Stimulated activated CD8-positive, alpha-beta memory T cell treated with anti-CD3 and anti-CD28 coated beads, Interleukin-15, amount 100 ng/mL, for 48 hours (primary cell): Measurements from ENCODE around the gene OLIG2.

Source experiments
- DNase-seq, 2 donors: peaks; one replicate each; pipeline ENCODE4 v3.0.0-alpha.2; 2020; ENCODE audit warnings: low read depth in 2 of 2

OLIG2 gene

DNA sequence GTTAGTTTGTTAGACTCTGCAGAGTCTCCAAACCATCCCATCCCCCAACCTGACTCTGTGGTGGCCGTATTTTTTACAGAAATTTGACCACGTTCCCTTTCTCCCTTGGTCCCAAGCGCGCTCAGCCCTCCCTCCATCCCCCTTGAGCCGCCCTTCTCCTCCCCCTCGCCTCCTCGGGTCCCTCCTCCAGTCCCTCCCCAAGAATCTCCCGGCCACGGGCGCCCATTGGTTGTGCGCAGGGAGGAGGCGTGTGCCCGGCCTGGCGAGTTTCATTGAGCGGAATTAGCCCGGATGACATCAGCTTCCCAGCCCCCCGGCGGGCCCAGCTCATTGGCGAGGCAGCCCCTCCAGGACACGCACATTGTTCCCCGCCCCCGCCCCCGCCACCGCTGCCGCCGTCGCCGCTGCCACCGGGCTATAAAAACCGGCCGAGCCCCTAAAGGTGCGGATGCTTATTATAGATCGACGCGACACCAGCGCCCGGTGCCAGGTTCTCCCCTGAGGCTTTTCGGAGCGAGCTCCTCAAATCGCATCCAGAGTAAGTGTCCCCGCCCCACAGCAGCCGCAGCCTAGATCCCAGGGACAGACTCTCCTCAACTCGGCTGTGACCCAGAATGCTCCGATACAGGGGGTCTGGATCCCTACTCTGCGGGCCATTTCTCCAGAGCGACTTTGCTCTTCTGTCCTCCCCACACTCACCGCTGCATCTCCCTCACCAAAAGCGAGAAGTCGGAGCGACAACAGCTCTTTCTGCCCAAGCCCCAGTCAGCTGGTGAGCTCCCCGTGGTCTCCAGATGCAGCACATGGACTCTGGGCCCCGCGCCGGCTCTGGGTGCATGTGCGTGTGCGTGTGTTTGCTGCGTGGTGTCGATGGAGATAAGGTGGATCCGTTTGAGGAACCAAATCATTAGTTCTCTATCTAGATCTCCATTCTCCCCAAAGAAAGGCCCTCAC lies at the start of gene OLIG2:
Gene OLIG2, plus strand, starts transcription at position 447 of the 954 bp plus-strand sequence. CDS start 928 bp downstream, outside the sequence.
- DNase-seq = no peak

DNA sequence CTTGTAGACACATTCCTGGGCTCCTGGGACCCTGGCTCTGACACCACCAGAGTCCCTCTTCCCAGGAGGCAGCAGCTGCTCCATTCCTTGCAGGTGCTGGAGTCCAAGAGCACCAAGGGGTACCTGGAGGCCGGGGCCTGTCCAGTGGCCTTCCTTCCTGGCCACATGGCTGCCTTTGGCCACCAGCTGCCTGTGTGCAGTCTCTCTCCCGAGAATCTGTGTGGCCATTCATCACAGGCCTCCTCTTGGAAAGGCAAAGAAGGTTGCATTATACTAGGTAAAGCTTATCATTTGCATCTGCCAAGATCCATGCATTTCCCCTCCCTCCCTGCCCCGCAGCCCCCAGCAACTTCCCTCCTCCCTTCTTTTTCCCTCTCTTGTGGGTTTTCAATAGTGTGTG lies 48.9 kb upstream of the OLIG2 start:
- no peak for DNase-seq

DNA sequence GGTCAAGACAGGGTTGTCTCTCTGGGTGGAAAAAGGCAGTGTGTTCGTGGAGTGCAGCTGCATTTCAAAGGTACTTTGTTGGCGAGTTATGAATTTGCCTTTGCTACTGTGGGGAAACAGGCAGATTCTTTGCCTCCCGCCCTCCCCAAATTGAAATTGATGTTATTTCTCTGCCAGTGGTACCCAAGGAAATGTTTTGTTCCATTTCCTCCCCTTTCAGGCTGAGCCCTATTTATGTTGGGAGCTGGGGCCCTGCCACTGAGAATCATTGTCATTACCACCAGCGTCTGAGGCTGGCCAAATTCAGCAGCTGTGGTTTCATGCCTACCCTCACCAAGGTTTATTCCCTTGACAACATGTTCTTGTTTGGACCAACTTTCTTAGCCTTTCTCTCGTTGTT lies 48.5 kb upstream of the OLIG2 start:
- DNase-seq = no peak

DNA sequence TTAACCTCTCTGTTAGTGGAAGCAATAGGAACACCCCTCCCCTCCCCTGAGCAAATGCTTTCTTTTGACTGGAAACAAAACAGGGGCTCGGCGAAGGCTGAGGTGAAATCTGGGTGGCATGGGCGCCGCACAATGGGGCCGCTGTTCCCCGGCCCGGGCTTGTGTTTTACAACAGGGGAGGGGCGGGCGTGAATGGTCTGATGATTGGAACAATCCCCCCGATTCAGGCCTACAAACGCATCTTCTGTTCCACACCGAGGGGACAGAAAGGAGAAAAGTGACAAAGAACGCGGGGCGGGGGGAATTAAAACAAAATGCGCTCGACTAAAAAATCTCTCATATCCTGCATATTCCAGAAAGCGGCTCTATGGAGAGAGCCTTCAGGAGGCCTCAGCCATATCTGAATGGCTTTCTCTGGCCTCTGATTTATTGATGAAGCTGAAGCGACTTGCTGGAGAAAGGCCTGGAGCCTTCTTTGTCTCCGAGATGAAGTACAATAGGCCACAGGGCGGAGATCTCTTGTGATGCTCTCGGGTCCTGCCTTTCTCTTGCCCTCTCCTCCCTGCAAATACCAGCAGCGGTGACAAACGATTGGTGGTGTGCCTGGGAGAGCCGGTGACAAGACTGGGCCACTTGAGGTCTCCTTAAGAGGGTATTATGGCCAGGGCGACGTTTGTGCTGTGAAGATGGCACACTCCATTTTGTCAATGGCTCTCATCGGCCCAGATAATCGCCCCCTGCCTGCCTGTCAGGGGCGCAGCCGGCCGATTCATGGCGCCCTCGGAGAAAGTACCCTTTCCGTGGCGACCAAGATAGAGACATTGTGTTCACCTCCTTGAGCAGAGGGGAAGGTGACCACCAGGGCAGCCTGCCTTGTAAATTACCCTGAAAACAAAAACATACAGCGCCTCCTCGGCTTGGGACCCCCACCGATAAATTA lies 47.1 kb upstream of the OLIG2 start:
- DNase-seq = no peak

DNA sequence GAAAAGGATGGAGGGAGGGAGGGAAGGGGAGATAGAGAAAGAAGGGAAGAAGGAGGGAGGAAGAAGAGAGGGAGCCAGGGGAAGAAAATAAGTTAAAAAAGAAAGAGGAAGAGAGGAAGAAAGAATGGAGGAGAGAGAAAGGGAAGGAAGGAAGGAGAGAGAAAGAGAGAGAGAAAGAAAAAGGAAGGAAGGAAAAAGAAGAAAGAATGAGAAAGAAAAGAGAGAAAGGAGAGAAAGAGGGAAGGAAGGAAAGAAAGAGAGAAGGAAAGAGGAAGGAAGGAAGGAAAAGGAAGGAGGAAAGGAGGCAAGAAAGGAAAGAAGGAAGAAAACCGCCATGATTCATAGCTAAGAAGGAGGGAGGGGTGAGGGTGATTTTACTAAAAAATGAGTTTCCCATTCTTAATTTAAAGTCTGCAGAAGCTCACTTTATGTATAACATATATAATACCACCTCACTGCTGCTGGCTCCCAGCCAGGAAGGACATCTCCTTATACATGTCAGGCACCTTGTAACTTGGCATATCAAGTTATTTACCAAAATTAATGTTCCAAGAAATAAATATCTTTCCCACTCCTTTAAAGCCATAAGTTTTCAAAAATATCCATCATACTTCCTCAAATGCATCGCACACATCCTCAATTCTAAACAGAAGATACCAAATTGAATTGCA lies 46.0 kb upstream of the OLIG2 start:
- DNase-seq = no peak

DNA sequence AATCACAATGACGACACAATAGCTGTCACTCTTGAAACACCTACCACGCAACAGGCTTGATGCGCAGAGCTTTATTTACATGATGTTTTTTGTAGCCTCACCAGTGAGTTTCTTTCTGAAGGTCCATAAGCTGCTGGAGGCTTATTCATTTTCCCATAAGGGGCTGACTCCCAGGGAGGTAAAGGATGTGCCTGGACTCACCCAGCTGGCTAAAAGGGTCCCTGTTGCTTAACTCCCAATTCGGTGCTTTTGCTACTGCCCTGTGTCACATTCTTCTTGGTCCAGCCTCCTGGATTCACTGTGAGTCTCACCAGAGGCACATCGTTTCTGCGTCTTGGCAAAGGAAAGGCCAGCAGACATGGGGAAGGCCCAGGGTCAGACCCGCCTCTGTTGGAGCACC lies 44.6 kb upstream of the OLIG2 start:
- DNase-seq = no peak

DNA sequence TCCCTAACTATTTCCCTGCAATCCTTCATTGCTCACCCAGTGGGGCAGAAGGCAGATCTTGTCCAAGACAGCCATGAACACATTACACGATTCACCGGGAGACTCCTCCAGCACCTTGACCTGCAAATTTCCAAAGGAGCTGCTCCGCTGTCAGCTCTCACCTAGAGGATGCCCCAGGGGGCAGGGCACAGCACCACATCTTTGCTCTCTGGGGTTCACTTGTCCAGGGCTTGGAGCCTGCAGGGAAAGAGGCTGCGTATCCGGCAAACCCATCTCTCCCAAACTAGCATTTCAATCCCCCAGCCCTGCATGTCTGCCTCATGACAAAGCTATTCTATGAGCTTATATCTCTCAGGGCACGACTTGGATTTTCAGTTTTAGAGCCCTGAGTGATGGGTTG lies 35.1 kb upstream of the OLIG2 start:
- no peak for DNase-seq

DNA sequence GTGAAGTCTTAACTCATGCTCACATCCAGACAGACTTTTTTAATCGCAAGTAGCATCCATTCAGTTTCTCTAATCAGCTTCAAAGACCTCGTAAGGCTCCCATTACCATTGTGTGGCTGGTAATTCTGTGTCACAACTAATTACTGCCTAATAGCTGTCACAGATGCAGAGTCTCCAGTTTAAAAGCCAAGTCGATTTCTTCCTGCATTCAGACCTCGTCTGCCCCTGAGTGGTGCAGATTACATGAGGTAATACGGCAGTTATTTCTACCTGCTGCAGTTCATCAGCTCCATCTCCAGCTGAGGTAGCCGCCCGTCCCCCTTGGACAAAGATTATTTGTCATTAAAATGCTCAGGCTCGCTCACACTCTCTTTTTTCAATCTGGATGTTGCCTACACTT lies 34.4 kb upstream of the OLIG2 start:
- no peak for DNase-seq

DNA sequence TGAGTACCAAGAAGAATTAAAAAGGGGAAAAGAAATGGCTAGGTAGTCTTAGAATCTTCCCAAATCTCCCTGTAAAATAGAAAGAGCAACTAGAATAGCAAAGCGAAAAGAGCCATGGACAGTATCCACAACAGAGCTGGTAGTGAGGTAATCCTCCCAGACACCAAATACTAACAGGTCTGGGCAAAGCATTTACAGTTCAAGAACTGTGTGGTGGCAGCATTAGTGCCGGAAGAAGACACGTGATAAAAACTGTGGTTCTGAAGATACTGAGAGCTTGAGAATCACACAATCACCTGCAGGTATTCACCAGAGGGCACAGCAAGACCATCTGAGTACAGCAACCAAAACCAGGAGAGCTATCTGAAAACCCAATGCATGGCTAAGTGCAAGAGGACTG lies 31.8 kb upstream of the OLIG2 start:
- DNase-seq = no peak

DNA sequence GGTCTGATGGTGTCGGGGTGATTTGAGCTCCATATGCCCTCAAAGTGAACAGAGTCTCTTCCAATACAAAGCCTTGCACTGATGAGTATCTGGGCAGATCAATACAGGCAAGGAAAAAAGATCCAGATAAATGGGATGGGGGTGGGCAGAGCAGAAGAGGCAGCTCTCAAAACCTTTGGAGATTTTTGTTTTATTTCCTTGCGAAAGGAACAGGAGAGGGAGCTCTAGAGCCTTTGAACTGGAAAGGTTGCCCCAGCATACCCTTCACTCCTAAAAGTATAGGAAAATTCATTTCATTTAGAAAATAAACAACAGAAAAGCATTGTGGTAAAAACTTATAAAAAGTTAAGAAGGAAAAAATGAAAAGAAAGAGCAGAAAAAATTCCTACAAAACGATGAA lies 31.4 kb upstream of the OLIG2 start:
- DNase-seq = no peak

DNA sequence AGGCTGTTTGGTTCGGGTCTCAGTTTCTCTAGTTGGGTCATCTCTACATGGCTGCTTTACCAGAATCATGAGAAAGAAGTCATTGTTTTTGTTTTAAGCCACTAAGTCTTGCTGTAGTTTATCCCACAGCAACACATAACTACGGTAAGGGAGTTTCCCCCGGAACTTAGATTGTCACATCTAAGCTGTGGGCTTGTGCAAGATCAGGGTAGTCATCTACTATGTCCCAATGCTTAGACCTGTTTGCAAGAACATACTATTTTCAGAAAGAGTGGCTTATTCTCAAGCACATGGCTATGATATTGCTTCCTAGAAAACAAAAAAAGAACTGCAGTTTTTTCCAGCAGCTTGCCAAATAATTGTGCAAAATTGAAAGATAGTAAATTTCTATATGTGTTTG lies 18.0 kb upstream of the OLIG2 start:
- no peak for DNase-seq

DNA sequence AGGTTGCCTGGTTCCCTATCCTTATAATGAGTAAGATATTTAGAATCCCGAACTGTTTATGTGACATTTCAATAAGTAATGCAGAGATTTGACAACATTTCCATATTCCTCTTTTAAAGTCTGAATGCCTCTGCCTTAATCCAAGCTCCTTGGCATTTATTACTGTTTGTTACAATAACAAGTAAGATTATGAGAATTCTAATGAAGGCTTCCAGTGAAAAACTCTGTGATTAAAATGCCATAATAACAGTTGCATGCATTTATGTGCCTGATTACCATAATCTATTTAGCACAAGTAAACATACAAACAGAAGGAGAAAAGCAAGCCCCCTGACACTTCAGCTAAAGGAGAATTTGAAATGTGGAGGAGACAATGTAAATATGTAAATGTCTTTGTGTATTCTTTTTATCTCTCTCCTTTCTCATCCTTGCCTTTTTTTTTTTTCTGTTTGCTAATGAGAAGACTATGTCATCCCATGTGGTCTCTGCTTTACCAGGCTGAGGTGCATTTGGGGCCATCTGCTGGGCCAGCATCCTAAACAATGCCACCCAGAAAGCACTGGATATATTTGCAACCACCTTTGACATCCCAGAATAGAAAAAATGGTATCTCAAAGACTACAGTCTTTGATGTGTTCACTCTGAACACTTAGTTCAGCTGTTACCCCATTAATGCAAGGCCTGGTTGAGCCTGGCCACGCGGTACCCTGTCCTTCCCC lies 17.2 kb upstream of the OLIG2 start:
- no peak for DNase-seq

DNA sequence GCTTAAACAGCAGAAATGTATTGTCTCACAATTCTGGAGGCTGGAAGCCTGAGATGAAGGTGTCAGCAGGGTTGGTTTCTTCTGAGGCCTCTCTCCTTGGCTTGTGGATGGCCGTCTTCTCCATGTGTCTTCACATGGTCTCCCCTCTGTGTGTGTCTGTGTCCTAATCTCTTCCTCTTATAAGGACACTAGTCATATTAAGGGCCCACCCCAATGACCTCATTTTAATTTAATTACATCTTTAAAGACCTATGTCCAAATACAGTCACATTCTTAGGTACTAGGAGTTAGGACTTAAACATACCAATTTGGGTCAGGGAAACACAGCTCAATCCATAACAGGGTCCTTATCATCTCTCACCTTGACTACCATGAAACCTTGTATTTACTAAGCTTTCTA lies 14.8 kb upstream of the OLIG2 start:
- DNase-seq = no peak

DNA sequence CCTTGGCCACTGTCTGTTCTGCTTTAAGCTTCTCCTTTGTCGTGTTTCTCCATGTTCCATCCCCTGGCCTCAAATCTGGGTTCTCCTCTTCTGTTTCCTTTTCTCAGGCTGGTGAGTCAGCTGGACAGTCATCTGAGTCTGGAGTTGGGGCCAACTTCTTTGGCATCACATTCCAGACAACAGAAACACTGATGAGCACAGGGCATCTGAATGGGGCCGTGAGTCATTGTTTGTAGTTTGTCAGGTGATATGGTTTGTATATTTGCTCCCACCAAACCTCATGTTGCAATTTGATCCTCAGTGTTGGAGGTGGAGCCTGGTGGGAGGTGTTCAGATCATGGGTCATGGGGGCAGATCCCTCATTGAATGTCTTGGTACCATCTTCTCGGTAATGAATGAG lies 14.3 kb upstream of the OLIG2 start:
- no peak for DNase-seq

DNA sequence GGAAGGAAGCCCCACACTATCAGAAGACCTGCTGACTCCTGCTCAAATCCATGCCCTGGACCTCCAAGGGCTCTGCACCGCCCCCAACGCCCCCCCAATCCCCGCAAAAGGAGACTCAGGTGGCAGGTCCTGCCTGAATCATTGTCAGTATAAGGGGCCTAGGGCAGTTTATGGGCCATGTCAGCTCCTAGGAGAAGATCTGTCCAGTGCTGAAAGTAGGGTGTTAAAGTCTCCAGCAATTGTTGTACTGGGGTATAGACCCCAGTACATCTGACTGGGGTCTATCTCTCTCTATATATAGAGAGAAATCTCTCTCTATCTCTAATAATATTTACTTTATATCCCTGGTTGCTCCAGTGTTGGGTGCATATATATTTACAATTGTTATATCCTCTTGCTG lies 12.1 kb upstream of the OLIG2 start:
- no peak for DNase-seq

DNA sequence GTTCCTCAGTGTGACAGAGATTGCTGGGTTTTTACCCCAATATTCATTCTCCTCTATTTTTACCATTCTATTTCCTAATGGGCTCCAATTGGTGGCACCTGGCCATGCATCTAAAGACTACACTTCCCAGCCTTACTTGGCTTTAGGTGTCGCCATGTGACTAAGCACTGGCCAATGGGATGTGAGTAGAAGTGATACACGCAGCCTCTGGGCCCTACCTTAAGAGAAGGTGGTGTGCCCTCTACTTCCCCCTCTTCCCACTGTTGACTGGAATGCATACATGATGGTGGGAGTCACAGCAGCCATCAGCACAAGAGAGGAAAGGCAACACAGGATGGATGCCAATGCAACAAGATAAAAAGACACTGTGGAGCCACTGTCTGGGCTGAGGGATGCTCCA lies 11.4 kb upstream of the OLIG2 start:
- DNase-seq = no peak

DNA sequence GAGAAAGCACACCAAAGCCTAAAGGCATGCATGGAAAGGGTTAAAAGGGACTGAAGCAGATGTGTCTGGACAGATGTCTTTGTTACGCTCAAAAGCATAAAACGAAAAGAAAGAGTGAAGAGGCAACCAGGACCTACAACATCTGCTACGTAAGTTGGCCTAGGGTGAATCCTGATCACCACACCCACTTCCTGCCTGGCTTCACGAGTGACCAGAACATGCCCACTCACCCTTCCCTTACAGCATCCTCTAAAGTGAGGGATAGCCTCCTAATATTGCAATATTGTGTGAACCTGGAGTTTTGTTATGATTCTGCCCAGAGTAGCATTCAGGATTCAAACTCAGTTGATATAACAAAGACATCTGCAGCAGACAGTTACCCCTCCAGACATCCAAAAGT lies 10.6 kb upstream of the OLIG2 start:
- no peak for DNase-seq

DNA sequence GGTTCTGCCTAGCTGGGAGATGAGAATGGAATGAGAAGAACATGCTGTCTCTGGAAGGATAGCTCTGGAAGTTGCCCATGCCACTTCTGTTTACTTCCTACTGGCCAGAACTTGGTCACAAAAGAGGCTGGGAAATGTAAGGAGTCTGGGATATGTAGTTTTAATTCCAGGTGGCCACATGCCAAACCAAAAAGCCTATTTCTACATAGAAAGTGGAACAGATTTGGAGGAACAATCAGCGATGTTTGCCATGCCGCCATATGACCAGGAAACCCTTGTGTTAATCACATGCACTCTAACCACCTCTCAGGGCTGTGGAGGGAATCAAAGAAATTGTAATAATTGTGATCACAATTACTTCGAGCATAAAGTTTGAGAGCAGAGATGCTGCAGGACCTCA lies 10.0 kb upstream of the OLIG2 start:
- DNase-seq = no peak

DNA sequence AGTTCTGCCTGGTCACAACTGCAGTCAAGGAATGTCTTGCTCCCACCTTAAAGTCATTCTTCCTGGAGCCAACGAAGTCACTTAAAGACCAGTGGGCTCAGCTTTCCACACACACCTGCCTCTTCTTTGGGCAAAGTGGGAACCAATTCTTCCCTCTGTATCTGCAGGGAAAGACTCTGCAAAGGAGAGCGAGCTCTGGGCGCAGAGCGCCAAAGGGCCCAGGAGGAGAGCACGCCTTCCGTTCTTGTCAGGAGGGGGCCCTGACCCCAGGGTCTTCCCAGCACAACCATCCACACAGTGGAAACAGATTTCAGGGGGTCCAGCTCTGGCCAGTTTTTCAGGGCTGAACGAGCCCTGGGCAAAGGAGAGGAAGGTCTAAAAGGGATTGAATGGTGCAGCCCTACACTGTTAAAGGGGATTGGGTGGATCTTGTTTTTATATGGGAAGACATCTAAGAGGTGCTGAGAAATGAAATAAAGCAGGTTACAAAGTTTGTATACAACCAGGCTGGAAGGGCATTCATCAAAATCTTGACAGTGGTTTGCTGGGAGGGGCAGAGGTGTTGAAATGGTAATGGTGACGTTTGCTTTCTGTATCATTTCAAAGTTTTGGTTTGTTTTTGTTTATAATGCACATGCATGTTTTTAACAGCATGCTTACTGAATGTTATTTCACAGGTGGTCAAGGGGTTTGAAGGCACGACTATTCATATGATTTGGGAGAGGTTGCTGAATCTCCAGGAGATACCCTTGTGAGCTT lies 6.8 kb upstream of the OLIG2 start:
- DNase-seq = no peak

DNA sequence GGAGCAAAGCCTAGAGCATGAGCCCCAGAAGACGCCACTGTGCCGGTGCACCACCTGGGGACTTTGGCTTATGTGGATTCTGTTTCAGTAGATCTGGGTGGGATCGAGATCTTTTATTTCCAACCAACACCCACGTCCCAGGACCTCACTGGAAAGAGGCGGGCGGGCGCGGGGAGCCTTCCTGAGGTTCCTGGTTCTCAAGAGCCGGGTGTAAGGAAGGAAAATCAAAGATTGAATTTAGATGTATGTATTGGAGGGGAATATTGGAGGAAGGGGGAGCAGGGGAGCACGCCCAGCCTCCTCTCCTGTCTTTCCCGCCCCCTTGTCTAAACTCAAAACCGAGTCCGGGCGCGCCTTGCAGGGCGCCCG lies 6.2 kb upstream of the OLIG2 start:
- no peak for DNase-seq
